ENCODE results near the gene MBTD1.
"Not testable (repeated sequence)": the region's sequence is repeated elsewhere in the genome, so short reads cannot be mapped to it uniquely, and the experiment has no call there.

The MBTD1 gene

GRCh38 chr17:51189162-51189561 is 70.7 kb downstream of the MBTD1 start:
- DNase-seq (ENCODE audit: low read depth, low spot score): no peak
- peaks cover 3% of the 10 kb centered on the region for H3K4me1 ChIP-seq (ENCODE audit: insufficient read depth, insufficient read length)
- peaks cover 70% of the 10 kb centered on the region for H3K36me3 ChIP-seq (ENCODE audit: insufficient read depth, insufficient read length, low read length)
- H3K27me3 ChIP-seq (ENCODE audit: insufficient read depth, insufficient read length): no peaks in the 10 kb centered on the region
- no peak overlapping the region for H3K9ac ChIP-seq (ENCODE audit: insufficient read length, low read depth)
- H3K4me3 ChIP-seq (ENCODE audit: insufficient read length, low read depth): no peak overlapping the region
- TF ChIP-seq YY1 (IDR thresholded peaks at IDR 0.05; ENCODE audit: insufficient read depth, insufficient read length) (no peak), SUZ12 (IDR thresholded peaks at IDR 0.05; ENCODE audit: extremely low read depth, insufficient read depth, insufficient read length) (no peak), ZNF274 (IDR thresholded peaks at IDR 0.05; ENCODE audit: low read depth, low read length) (no peak)
- no peaks in the 10 kb centered on the region for H3K9me3 ChIP-seq (ENCODE audit: insufficient read depth, low read length)

DNA sequence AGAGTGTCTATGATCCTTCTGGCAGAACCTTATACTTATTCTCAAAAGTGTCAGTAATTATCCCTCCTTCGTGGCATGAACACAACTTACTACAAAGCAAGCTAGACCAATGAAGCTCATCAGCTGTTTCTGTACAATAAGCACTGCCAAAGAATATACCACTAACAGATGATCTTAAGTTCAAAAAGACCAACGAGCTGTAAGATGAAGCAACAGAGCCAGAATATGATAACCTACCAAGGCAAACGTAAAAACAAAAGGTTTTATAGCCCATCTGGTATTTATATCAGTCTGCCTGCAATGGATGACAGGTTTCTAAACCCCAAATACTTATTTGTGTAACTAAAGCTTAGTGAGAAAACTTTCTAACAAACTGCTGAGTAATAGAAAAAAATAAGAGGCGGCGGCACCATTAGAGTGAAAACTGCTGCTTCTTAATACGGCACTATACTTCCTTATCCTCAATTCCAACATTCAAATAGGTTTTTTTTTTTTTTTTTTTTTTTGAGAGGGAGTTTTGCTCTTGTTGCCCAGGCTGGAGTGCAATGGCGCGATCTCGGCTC is 71.5 kb downstream of the MBTD1 start:
- TF ChIP-seq YY1 (IDR thresholded peaks at IDR 0.05; ENCODE audit: insufficient read depth, insufficient read length): no peak
- no peak for TF ChIP-seq SUZ12 (IDR thresholded peaks at IDR 0.05; ENCODE audit: extremely low read depth, insufficient read depth, insufficient read length)
- TF ChIP-seq ZNF274 (IDR thresholded peaks at IDR 0.05; ENCODE audit: low read depth, low read length): no peak
- Histone ChIP-seq H3K9ac (ENCODE audit: insufficient read length, low read depth) (no peak overlapping the region), H3K27me3 (ENCODE audit: insufficient read depth, insufficient read length) (no peaks in the 10 kb centered on the region), H3K4me3 (ENCODE audit: insufficient read length, low read depth) (no peak overlapping the region), H3K36me3 (ENCODE audit: insufficient read depth, insufficient read length, low read length) (peaks cover 68% of the 10 kb centered on the region), H3K4me1 (ENCODE audit: insufficient read depth, insufficient read length) (peaks cover 3% of the 10 kb centered on the region), H3K9me3 (ENCODE audit: insufficient read depth, low read length) (no peaks in the 10 kb centered on the region)
- DNase-seq (ENCODE audit: low read depth, low spot score): no peak

DNA sequence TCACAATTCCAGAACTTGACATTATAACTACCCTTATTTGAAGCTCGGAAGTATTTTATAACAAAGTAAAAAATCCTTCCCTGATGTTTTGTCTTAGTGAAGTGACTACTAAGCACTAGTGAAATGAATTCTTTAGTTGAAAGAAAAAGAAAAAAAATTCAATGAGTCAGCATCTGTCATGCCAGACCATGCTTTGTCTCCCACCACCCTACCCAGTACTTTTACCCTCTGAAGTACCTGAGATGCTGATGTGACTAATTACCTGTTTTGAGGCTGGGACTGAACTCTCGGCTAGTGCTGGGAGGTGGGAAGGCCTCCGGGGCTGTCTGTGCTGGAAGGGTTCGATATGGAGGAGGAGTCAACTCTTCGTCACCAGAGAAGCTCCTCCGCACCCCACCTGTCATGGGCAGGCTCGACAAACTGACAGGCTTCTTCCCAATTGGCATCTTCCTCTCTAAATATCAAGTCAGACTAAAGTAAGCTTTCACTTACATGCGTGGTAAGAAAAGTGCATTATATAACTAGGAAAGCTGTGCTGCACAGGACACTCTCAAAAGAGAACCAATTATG is 74.0 kb downstream of the MBTD1 start:
- DNase-seq (ENCODE audit: low read depth, low spot score): no peak
- Histone ChIP-seq H3K9me3 (ENCODE audit: insufficient read depth, low read length) (no peaks in the 10 kb centered on the region), H3K27me3 (ENCODE audit: insufficient read depth, insufficient read length) (no peaks in the 10 kb centered on the region), H3K4me3 (ENCODE audit: insufficient read length, low read depth) (no peak overlapping the region), H3K9ac (ENCODE audit: insufficient read length, low read depth) (no peak overlapping the region), H3K36me3 (ENCODE audit: insufficient read depth, insufficient read length, low read length) (peaks cover 57% of the 10 kb centered on the region), H3K4me1 (ENCODE audit: insufficient read depth, insufficient read length) (peaks cover 3% of the 10 kb centered on the region)
- TF ChIP-seq ZNF274 (IDR thresholded peaks at IDR 0.05; ENCODE audit: low read depth, low read length): no peak
- TF ChIP-seq YY1 (IDR thresholded peaks at IDR 0.05; ENCODE audit: insufficient read depth, insufficient read length): no peak
- TF ChIP-seq SUZ12 (IDR thresholded peaks at IDR 0.05; ENCODE audit: extremely low read depth, insufficient read depth, insufficient read length): no peak

DNA sequence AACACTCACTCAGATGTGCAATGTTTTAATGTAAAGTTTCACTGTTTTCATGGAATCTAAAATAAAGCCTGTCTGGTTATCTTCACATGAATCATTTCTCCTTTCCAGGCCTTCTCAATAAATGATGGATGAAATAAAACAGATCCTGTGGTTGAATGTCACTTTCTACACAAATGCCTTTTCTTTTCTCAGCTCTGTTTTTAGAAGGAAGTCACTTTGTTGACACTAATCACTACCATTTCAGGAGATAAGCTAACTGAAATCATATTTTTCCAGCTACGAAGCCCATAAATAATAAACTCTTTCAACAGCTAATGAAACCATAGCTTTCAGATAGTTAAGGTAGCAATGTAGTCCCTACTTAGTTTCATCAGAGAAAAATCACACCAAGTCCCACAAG is 75.7 kb downstream of the MBTD1 start:
- Histone ChIP-seq H3K36me3 (ENCODE audit: insufficient read depth, insufficient read length, low read length) (peaks cover 52% of the 10 kb centered on the region), H3K4me1 (ENCODE audit: insufficient read depth, insufficient read length) (peaks cover 3% of the 10 kb centered on the region), H3K27me3 (ENCODE audit: insufficient read depth, insufficient read length) (no peaks in the 10 kb centered on the region), H3K9me3 (ENCODE audit: insufficient read depth, low read length) (no peaks in the 10 kb centered on the region), H3K4me3 (ENCODE audit: insufficient read length, low read depth) (no peak overlapping the region), H3K9ac (ENCODE audit: insufficient read length, low read depth) (no peak overlapping the region)
- no peak for TF ChIP-seq YY1 (IDR thresholded peaks at IDR 0.05; ENCODE audit: insufficient read depth, insufficient read length)
- no peak for TF ChIP-seq SUZ12 (IDR thresholded peaks at IDR 0.05; ENCODE audit: extremely low read depth, insufficient read depth, insufficient read length)
- TF ChIP-seq ZNF274 (IDR thresholded peaks at IDR 0.05; ENCODE audit: low read depth, low read length): no peak
- DNase-seq (ENCODE audit: low read depth, low spot score): no peak

- Histone ChIP-seq H3K9ac (ENCODE audit: insufficient read length, low read depth) (no peak overlapping the region), H3K4me1 (ENCODE audit: insufficient read depth, insufficient read length) (no peaks in the 10 kb centered on the region), H3K9me3 (ENCODE audit: insufficient read depth, low read length) (no peaks in the 10 kb centered on the region), H3K27me3 (ENCODE audit: insufficient read depth, insufficient read length) (no peaks in the 10 kb centered on the region), H3K36me3 (ENCODE audit: insufficient read depth, insufficient read length, low read length) (peaks cover 43% of the 10 kb centered on the region), H3K4me3 (ENCODE audit: insufficient read length, low read depth) (no peak overlapping the region)
- no peak for DNase-seq (ENCODE audit: low read depth, low spot score)
- TF ChIP-seq YY1 (IDR thresholded peaks at IDR 0.05; ENCODE audit: insufficient read depth, insufficient read length) (no peak), SUZ12 (IDR thresholded peaks at IDR 0.05; ENCODE audit: extremely low read depth, insufficient read depth, insufficient read length) (no peak), ZNF274 (IDR thresholded peaks at IDR 0.05; ENCODE audit: low read depth, low read length) (no peak)
Observed at GRCh38 chr17:51180486-51180885, 79.4 kb downstream of the MBTD1 start.

- not testable (repeated sequence) for H3K9ac ChIP-seq (ENCODE audit: insufficient read length, low read depth); DNase-seq (ENCODE audit: low read depth, low spot score); H3K9me3 ChIP-seq (ENCODE audit: insufficient read depth, low read length); H3K27me3 ChIP-seq (ENCODE audit: insufficient read depth, insufficient read length); H3K4me1 ChIP-seq (ENCODE audit: insufficient read depth, insufficient read length); H3K4me3 ChIP-seq (ENCODE audit: insufficient read length, low read depth)
- peaks cover 68% of the 10 kb centered on the region for H3K36me3 ChIP-seq (ENCODE audit: insufficient read depth, insufficient read length, low read length)
Observed at GRCh38 chr17:51172030-51172429, 87.8 kb downstream of the MBTD1 start.

GRCh38 chr17:51170736-51171135 is 89.1 kb downstream of the MBTD1 start:
- TF ChIP-seq YY1 (IDR thresholded peaks at IDR 0.05; ENCODE audit: insufficient read depth, insufficient read length) (no peak), ZNF274 (IDR thresholded peaks at IDR 0.05; ENCODE audit: low read depth, low read length) (no peak), SUZ12 (IDR thresholded peaks at IDR 0.05; ENCODE audit: extremely low read depth, insufficient read depth, insufficient read length) (no peak)
- Histone ChIP-seq H3K27me3 (ENCODE audit: insufficient read depth, insufficient read length) (no peaks in the 10 kb centered on the region), H3K36me3 (ENCODE audit: insufficient read depth, insufficient read length, low read length) (peaks cover 72% of the 10 kb centered on the region), H3K9me3 (ENCODE audit: insufficient read depth, low read length) (no peaks in the 10 kb centered on the region), H3K4me1 (ENCODE audit: insufficient read depth, insufficient read length) (no peaks in the 10 kb centered on the region), H3K9ac (ENCODE audit: insufficient read length, low read depth) (no peak overlapping the region), H3K4me3 (ENCODE audit: insufficient read length, low read depth) (no peak overlapping the region)
- DNase-seq (ENCODE audit: low read depth, low spot score): no peak

Data from NT2/D1 (cell line).